Aorta (tissue), 5 donors: ENCODE results near the gene FCN1. TPM values are rescaled to one million over a fixed set of nuclear protein-coding genes. Genes with fewer than 3 reads are reported as not detected.

Source experiments
- ATAC-seq: fragments of 200-7000 bp; cut with Tn5 transposase; one replicate; pipeline ENCODE4 v1.9.1; 2022; ENCODE audit warnings: moderate library complexity; ENCODE audit not compliant: low FRiP score
- DNase-seq, 2 donors: peaks; one replicate each; pipeline ENCODE4 v3.0.0-alpha.2; 2020
- H3K27ac ChIP-seq, 2 donors: one replicate each; pipeline ENCODE4 v1.5.1; 2013; ENCODE audit warnings: low read length in 2 of 2, mild to moderate bottlenecking in 2 of 2, moderate library complexity in 2 of 2, control low read depth in 1 of 2, inconsistent platforms in 1 of 2, low read depth in 1 of 2
- H3K27me3 ChIP-seq, 2 donors: one replicate each; pipeline ENCODE4 v1.6.1; 2013; ENCODE audit warnings: control low read depth in 1 of 2, low read length in 1 of 2, mild to moderate bottlenecking in 1 of 2, moderate library complexity in 1 of 2; ENCODE audit not compliant: insufficient read depth in 2 of 2, control insufficient read depth in 1 of 2
- H3K36me3 ChIP-seq, 2 donors: one replicate each; pipeline ENCODE4 v1.6.1; 2013; ENCODE audit warnings: control low read depth in 1 of 2, low read length in 1 of 2, mild to moderate bottlenecking in 1 of 2; ENCODE audit not compliant: insufficient read depth in 2 of 2, control insufficient read depth in 1 of 2
- H3K4me1 ChIP-seq, 2 donors: one replicate each; pipeline ENCODE4 v1.6.1; 2013; ENCODE audit warnings: low read length in 2 of 2, control low read depth in 1 of 2, mild to moderate bottlenecking in 1 of 2, moderate library complexity in 1 of 2; ENCODE audit not compliant: insufficient read depth in 2 of 2, control insufficient read depth in 1 of 2
- H3K4me3 ChIP-seq, 2 donors: one replicate each; pipeline ENCODE4 v1.5.1; 2013; ENCODE audit warnings: low read length in 2 of 2, control low read depth in 1 of 2, mild to moderate bottlenecking in 1 of 2
- H3K9me3 ChIP-seq: one replicate; pipeline ENCODE4 v1.6.1; 2013; ENCODE audit warnings: mild to moderate bottlenecking, low read length; ENCODE audit not compliant: control insufficient read depth
- WGBS, 2 donors: extraction: QIAGEN DNeasy Blood & Tissue Kit; methylation state at CpG; one replicate each; pipeline ENCODE4 v1.1.7; 2013; 5-methylcytosine and 5-hydroxymethylcytosine counted together
- intact Hi-C, 2 donors: fragments of 100-400 bp; cut with DNase I; formaldehyde crosslinking; loops; one replicate each; pipeline versions ENCODE4 v1.14.2 to v1.15.0; 2022
- polyA plus RNA-seq, 2 donors: library from polyadenylated mRNA; stranded (reverse); fragments of 200-250 nt; gene quantifications; one replicate each; pipeline ENCODE4 v1.2.3, GENCODE V29; 2013
- total RNA-seq, 2 donors: library from RNA; stranded (reverse); fragmentation: NEBNext Ultra II Directional; extraction: Animal tissue kit (Norgen Biotek cat#: 25700); gene quantifications; one replicate each; pipeline ENCODE4 v1.2.1, GENCODE V29; 2021
- donor health status: healthy with polysubstance abuse.
- donor health status: Bipolar disorder and iron deficiency.
- donor health status: DM: no; HTN: no; CAD: no.
- donor health status: DM: no; HTN: no; CAD: no.
- donor health status: DM: yes; HTN: yes; CAD: no.

The FCN1 gene
- total and polyA plus RNA-seq, 4 donors: 0.97 to 14.4 (median 6.0) TPM

DNA sequence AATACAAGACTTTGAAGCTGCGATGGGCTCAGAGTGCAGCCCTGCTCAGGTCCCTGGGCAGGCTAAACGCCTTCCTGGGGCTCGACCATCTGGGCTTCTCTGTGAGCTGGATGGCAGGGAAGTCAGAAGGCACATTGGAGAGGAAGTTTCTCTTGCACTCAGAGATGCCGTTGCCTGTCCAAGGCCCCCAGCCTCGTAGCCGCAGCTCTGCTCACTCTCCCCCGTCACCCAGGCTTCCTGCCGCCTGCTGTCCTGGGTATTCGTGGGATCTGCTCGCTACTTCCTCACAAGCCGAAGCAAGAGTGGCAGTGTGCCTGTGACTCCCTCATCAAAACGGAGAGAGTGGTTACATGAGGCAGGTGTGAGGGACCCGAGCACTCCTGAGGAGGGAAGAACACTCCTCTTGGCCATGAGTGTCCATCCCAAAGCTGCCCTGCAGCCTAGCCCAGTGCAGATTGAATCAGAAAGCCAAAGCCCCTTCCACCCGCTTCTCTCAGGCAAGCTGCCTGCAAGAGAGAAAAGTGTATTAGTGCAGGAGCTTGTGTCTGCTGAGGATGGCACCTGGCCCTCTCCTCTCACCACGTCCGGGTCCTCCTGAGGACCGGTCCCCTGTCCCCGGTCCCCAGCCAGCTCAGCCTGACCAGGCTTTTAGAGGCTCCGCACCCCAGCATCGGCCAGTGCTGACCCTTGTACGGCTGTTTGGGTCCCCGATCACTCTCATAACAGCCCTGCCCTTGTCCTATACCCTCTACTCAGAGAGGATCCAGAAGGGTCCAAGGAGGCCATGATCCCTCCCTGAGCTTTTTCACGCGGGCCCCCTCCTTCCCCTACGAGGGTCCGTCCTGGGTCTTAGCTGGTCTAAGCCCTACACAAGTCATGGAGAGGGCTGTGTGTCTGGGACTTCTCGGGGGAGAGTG lies 29.8 kb downstream of the FCN1 start:
- Histone ChIP-seq H3K27ac (no peak overlapping the region), H3K36me3 (no peaks in the 10 kb centered on the region), H3K9me3 (no peaks in the 10 kb centered on the region), H3K4me3 (no peak overlapping the region), H3K4me1 (no peaks in the 10 kb centered on the region), H3K27me3 (no peaks in the 10 kb centered on the region)
- ATAC-seq (no peak), DNase-seq (peak in 1 of 2 donors; percentile 64)
- intact Hi-C loops: no loop called here
- 65 to 71% methylated on average over 27 of the region's 27 CpGs for WGBS, 2 donors

DNA sequence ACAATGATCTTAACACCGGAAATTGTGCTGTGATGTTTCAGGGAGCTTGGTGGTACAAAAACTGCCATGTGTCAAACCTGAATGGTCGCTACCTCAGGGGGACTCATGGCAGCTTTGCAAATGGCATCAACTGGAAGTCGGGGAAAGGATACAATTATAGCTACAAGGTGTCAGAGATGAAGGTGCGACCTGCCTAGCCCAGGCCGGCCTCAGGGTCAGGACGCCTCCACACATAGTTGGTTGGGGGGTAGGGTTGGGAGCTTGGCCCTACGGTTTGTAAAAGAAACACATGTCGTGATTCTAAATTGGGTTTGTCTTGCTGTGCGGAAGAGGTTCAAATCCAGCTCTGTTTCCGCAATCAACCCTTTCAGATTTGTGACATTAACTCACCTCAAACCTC lies 30.5 kb downstream of the FCN1 start:
- DNase-seq (no peak), ATAC-seq (no peak)
- Histone ChIP-seq H3K36me3 (no peaks in the 10 kb centered on the region), H3K27ac (no peak overlapping the region), H3K4me3 (no peak overlapping the region), H3K4me1 (no peaks in the 10 kb centered on the region), H3K27me3 (no peaks in the 10 kb centered on the region), H3K9me3 (no peaks in the 10 kb centered on the region)
- 86 to 88% methylated on average over 10 of the region's 10 CpGs for WGBS, 2 donors
- intact Hi-C loops: no loop called here

DNA sequence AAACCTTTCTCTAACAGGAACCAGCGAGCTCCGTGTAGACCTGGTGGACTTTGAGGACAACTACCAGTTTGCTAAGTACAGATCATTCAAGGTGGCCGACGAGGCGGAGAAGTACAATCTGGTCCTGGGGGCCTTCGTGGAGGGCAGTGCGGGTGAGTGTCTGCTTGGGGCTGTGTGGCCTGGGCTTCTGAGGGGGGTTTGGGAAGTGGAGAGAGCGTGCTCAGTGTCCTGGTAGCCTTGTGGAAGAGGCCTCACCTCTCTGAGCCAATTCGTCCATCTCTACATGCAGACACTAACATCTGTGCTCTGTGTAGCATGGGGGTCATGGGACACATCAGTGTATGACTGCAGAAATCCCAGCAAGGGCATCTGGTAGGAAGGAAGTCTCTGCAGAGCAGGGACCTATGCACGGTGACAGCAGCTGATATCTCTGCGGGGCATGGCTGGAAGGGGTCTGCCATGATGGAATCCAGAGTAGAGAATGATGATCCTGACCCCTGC lies 31.2 kb downstream of the FCN1 start:
- no peak for ATAC-seq
- intact Hi-C loops: no loop called here
- Histone ChIP-seq H3K9me3 (no peaks in the 10 kb centered on the region), H3K27me3 (no peaks in the 10 kb centered on the region), H3K4me1 (no peaks in the 10 kb centered on the region), H3K36me3 (no peaks in the 10 kb centered on the region), H3K4me3 (no peak overlapping the region), H3K27ac (no peak overlapping the region)
- 91 to 93% methylated on average over 11 of the region's 11 CpGs for WGBS, 2 donors
- DNase-seq: no peak

DNA sequence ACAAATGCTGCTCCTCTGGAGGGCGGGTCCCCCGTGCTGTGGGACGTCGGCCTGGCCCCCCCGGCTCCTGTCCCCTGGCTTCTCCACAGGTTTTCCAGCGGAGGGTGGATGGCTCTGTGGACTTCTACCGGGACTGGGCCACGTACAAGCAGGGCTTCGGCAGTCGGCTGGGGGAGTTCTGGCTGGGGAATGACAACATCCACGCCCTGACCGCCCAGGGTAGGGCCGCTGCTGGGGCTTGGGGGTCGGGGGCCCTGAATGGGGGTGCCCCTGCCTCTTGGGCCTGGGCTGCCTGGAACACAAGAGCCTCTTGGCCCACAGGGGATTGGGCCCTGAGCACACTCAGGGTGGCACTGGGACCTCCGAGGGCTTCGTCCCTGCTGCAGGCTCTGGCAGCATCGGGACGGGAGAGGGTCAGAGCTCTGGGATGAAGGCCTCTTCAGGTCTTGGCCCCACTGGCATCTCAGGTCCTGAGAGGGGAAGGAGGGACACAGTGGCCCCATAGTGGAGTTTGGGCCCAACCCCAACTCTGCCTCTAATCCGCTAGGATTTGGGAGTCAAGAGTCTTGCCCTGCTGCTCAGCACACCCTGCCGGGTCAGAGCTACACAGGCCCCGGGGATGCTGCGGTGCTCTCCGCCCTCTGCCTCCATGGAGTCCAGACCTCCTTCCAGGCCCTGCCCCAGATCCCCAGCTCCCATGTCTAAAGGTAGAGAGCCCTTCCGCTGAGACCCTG lies 31.9 kb downstream of the FCN1 start:
- Histone ChIP-seq H3K36me3 (no peaks in the 10 kb centered on the region), H3K9me3 (no peaks in the 10 kb centered on the region), H3K27ac (no peak overlapping the region), H3K4me1 (no peaks in the 10 kb centered on the region), H3K27me3 (no peaks in the 10 kb centered on the region), H3K4me3 (no peak overlapping the region)
- DNase-seq: peak in 1 of 2 donors; percentile 73
- 91% methylated on average over 24 of the region's 24 CpGs for WGBS, 2 donors
- no peak for ATAC-seq
- intact Hi-C loops: no loop called here

DNA sequence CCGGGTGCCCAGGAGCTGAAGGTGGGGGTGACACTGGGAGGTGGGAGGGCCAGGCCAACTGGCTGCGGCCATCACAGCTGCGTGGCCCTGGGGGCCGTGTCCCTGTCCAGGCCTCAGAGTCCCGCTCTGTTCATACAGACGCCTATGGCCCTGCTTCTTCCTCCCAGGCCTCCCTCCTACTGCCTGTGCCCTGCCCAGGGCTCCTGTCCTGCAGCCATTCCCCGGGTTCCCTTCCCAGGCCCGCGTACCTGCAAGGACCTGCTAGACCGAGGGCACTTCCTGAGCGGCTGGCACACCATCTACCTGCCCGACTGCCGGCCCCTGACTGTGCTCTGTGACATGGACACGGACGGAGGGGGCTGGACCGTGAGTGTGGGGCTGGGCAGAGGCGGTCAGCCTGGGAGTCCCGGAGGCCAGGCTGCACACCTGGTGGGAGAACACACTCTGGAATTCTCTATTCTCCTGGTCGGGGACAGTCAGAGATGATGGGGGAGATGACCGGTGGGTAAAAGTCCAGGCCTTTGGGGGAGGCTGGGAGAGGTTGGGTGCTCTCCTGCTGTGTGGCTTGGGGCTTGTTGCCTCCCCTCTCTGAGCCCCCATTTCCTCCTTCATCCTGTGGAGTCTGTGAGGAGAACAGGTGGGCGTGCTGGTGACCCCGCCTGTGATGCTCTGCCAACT lies 32.6 kb downstream of the FCN1 start:
- Histone ChIP-seq H3K27me3 (no peaks in the 10 kb centered on the region), H3K4me3 (no peak overlapping the region), H3K9me3 (no peaks in the 10 kb centered on the region), H3K27ac (no peak overlapping the region), H3K4me1 (no peaks in the 10 kb centered on the region), H3K36me3 (no peaks in the 10 kb centered on the region)
- intact Hi-C loops: no loop called here
- ATAC-seq: no peak
- DNase-seq: peak in 1 of 2 donors; percentile 65
- WGBS, 2 donors: 92 to 93% methylated on average over 19 to 22 of the region's 22 CpGs

DNA sequence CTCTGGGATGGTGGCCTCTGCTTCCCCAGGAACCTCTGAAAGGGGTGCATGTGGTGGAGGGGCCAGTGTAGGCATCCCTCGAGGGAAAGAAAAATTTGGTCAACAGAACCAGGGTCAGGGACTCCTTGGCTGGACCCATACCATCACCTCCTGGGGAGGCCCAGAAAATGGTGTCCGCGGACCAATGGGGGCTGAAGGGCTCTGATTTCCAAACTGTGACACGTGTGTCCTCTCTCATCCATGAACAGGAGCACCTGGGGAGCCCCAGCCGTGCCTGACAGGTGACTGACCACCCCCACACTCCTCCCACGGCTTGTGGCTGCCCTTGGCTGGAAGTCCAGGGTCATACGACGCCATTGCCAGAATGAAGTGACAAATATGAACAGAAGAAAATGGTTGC lies 33.2 kb downstream of the FCN1 start:
- Histone ChIP-seq H3K9me3 (no peaks in the 10 kb centered on the region), H3K4me3 (no peak overlapping the region), H3K4me1 (no peaks in the 10 kb centered on the region), H3K27me3 (no peaks in the 10 kb centered on the region), H3K27ac (no peak overlapping the region), H3K36me3 (no peaks in the 10 kb centered on the region)
- 87 to 89% methylated on average over 8 of the region's 8 CpGs for WGBS, 2 donors
- peak in 1 of 2 donors; percentile 35 for DNase-seq
- ATAC-seq: no peak
- intact Hi-C loops: no loop called here

DNA sequence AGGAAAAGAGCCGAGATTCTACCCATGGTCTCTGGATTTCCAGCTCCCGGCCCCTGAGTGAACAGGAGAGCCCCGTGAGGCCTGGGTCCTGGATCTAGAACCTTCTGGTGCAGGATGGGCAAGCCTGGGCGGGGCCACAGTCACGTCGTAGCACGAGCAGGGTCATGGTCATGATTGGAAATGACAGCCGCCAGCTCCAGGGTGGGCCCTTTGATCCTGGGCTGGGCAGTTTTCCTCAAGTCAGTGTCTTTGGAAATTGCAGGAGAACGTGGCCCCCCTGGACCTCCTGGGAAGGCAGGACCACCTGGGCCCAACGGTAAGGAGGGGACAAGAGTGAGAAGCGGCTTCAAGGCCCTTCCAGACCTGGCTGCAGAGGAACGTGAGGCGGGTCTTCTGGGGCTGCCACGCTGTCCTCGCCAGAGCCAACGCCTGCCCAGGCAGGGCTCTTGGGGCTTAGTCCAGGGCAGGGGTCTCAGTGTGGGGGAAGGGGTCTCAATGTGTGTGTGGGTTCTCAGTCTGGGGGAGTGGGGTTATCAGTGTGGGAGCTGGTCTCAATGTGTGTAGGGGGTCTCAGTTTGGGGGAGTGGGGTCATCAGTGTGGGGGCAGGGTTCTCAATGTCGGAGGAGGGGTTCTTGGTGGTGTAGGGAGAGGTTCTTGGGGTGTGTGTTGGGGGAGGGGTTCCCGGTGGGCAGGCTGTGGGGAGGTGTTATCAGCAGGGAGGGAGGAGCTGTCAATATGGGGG lies 34.5 kb downstream of the FCN1 start:
- no peak overlapping the region for H3K4me3 ChIP-seq
- no peaks in the 10 kb centered on the region for H3K27me3 ChIP-seq
- H3K4me1 ChIP-seq: no peaks in the 10 kb centered on the region
- intact Hi-C loops: no loop called here
- H3K9me3 ChIP-seq: no peaks in the 10 kb centered on the region
- H3K36me3 ChIP-seq: no peaks in the 10 kb centered on the region
- H3K27ac ChIP-seq: no peak overlapping the region
- DNase-seq: peak in 1 of 2 donors; percentile 55
- WGBS, 2 donors: 84 to 88% methylated on average over 18 of the region's 18 CpGs
- ATAC-seq: no peak

DNA sequence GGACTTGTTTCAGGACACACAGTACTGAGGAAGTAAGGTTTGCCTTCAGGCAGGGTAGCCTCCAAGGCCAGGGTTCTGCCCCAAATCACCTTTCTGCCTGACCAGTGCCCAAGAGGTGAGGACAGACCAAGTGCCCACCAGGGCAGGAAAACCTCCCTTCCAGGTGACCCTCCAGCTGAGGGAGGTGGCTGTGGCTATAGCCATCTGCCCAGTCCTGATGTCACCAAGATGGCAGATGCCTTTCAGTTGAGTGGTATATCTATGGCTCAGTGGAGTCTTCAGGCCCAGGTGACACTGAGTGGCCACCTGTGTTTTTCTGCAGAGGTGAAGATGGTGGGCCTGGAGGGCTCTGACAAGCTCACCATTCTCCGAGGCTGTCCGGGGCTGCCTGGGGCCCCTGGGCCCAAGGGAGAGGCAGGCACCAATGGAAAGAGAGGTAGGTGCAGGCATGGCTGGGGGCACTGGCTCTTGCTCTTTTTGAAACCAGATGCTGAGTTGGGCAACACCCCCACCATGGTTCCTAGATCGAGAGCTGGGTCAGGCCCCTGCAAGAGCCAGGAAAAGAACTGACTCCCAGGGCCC lies 35.4 kb downstream of the FCN1 start:
- WGBS, 2 donors: 76 to 84% methylated on average over 3 of the region's 3 CpGs
- ATAC-seq: no peak
- H3K4me3 ChIP-seq: no peak overlapping the region
- intact Hi-C loops: no loop called here
- H3K36me3 ChIP-seq: no peaks in the 10 kb centered on the region
- peak in 1 of 2 donors; percentile 55 for DNase-seq
- no peaks in the 10 kb centered on the region for H3K27me3 ChIP-seq
- no peaks in the 10 kb centered on the region for H3K9me3 ChIP-seq
- H3K4me1 ChIP-seq: no peaks in the 10 kb centered on the region
- no peak overlapping the region for H3K27ac ChIP-seq
